ENCODE results near the gene TMEM106B. TPM values are rescaled to one million over a fixed set of nuclear protein-coding genes. Genes with fewer than 3 reads are reported as not detected.

The TMEM106B gene
- total and polyA plus RNA-seq, 2 donors (not counting 3 experiments of a cell fraction or from before 2014, with no cell fraction given): 13.7 to 23.1 TPM

GRCh38 chr7:12217311-12217710 lies 6.2 kb downstream of the TMEM106B start:
- H3K9me3 ChIP-seq (replicated peaks; ENCODE audit: control insufficient read depth, insufficient read depth, low read length): no peaks in the 10 kb centered on the region
- no peak overlapping the region for H3K27ac ChIP-seq (ENCODE audit: insufficient read depth, low read depth, low read length)
- H3K9ac ChIP-seq (replicated peaks; ENCODE audit: extremely low read depth, insufficient read depth, low read length): no peak overlapping the region
- TF ChIP-seq EZH2 (IDR thresholded peaks at IDR 0.05; ENCODE audit: borderline replicate concordance, low read depth, low read length, severe bottlenecking): no peak
- TF ChIP-seq FOS (IDR thresholded peaks at IDR 0.05; ENCODE audit: borderline replicate concordance, insufficient read depth, low read length): no peak
- DNase-seq (ENCODE audit: low read depth, low spot score) (no peak), FAIRE-seq (no peak)
- H3K79me2 ChIP-seq (ENCODE audit: control insufficient read depth, insufficient read depth, low read length): peaks cover 2% of the 10 kb centered on the region
- no peaks in the 10 kb centered on the region for H3K36me3 ChIP-seq (ENCODE audit: control insufficient read depth in 2 of 2, extremely low read depth in 1 of 2, insufficient read depth in 2 of 2, low read length in 2 of 2)
- H3K4me1 ChIP-seq (ENCODE audit: control insufficient read depth, extremely low read depth, insufficient read depth, low read length): no peaks in the 10 kb centered on the region
- dilution Hi-C loops (cut with MboI; ENCODE audit: extremely low pct_ligation_motif_present, low sequenced_read_pairs) (no loop called here), intact Hi-C loops (cut with micrococcal nuclease) (no loop called here)
- no peaks in the 10 kb centered on the region for H3K27me3 ChIP-seq (ENCODE audit: control insufficient read depth in 2 of 2, insufficient read depth in 2 of 2, low read length in 2 of 2)
- CTCF ChIA-PET: interaction anchor here (1.8 kb wide), 1 partner anchor 10 kb away, joined by 4 read pairs; no protein-coding TSS in a partner anchor
- BruUV-seq (replicated peaks): no TSS peak
- H2AFZ ChIP-seq (ENCODE audit: low read depth, low read length): no peak overlapping the region
- H4K20me1 ChIP-seq (replicated peaks; ENCODE audit: control insufficient read depth, extremely low read depth, insufficient read depth, low read length): no peaks in the 10 kb centered on the region
- H3K9me1 ChIP-seq (replicated peaks; ENCODE audit: control insufficient read depth, extremely low read depth, insufficient read depth, low read length): no peaks in the 10 kb centered on the region
- H3K4me3 ChIP-seq (replicated peaks in 1 of 3; ENCODE audit: insufficient read depth in 1 of 3, low read depth in 1 of 3, low read length in 3 of 3): no peak overlapping the region
- no peak overlapping the region for H3K4me2 ChIP-seq (ENCODE audit: insufficient read depth, low read length)
- POLR2A ChIA-PET: no interaction called here

GRCh38 chr7:12220389-12221046 lies 9.4 kb downstream of the TMEM106B start:
- Histone ChIP-seq H3K4me1 (ENCODE audit: control insufficient read depth, extremely low read depth, insufficient read depth, low read length) (no peaks in the 10 kb centered on the region), H3K9me1 (replicated peaks; ENCODE audit: control insufficient read depth, extremely low read depth, insufficient read depth, low read length) (no peaks in the 10 kb centered on the region), H3K79me2 (ENCODE audit: control insufficient read depth, insufficient read depth, low read length) (no peaks in the 10 kb centered on the region), H3K27me3 (ENCODE audit: control insufficient read depth in 2 of 2, insufficient read depth in 2 of 2, low read length in 2 of 2) (no peaks in the 10 kb centered on the region), H3K36me3 (ENCODE audit: control insufficient read depth in 2 of 2, extremely low read depth in 1 of 2, insufficient read depth in 2 of 2, low read length in 2 of 2) (no peaks in the 10 kb centered on the region), H3K9ac (replicated peaks; ENCODE audit: extremely low read depth, insufficient read depth, low read length) (no peak overlapping the region), H3K9me3 (replicated peaks; ENCODE audit: control insufficient read depth, insufficient read depth, low read length) (no peaks in the 10 kb centered on the region), H3K4me2 (ENCODE audit: insufficient read depth, low read length) (no peak overlapping the region), H4K20me1 (replicated peaks; ENCODE audit: control insufficient read depth, extremely low read depth, insufficient read depth, low read length) (no peaks in the 10 kb centered on the region), H3K4me3 (replicated peaks in 1 of 3; ENCODE audit: insufficient read depth in 1 of 3, low read depth in 1 of 3, low read length in 3 of 3) (no peak overlapping the region), H2AFZ (ENCODE audit: low read depth, low read length) (no peak overlapping the region), H3K27ac (ENCODE audit: insufficient read depth, low read depth, low read length) (no peak overlapping the region)
- dilution Hi-C loops (cut with MboI; ENCODE audit: extremely low pct_ligation_motif_present, low sequenced_read_pairs) (no loop called here), intact Hi-C loops (cut with micrococcal nuclease) (no loop called here)
- no peak for FAIRE-seq
- POLR2A ChIA-PET: no interaction called here
- TF ChIP-seq EZH2 (IDR thresholded peaks at IDR 0.05; ENCODE audit: borderline replicate concordance, low read depth, low read length, severe bottlenecking): no peak
- no peak for TF ChIP-seq FOS (IDR thresholded peaks at IDR 0.05; ENCODE audit: borderline replicate concordance, insufficient read depth, low read length)
- TF ChIP-seq, protein P1, sequence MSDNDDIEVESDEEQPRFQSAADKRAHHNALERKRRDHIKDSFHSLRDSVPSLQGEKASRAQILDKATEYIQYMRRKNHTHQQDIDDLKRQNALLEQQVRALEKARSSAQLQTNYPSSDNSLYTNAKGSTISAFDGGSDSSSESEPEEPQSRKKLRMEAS (IDR thresholded peaks at IDR 0.05; ENCODE audit: insufficient read depth, insufficient read length): no peak
- TF ChIP-seq, protein P2, sequence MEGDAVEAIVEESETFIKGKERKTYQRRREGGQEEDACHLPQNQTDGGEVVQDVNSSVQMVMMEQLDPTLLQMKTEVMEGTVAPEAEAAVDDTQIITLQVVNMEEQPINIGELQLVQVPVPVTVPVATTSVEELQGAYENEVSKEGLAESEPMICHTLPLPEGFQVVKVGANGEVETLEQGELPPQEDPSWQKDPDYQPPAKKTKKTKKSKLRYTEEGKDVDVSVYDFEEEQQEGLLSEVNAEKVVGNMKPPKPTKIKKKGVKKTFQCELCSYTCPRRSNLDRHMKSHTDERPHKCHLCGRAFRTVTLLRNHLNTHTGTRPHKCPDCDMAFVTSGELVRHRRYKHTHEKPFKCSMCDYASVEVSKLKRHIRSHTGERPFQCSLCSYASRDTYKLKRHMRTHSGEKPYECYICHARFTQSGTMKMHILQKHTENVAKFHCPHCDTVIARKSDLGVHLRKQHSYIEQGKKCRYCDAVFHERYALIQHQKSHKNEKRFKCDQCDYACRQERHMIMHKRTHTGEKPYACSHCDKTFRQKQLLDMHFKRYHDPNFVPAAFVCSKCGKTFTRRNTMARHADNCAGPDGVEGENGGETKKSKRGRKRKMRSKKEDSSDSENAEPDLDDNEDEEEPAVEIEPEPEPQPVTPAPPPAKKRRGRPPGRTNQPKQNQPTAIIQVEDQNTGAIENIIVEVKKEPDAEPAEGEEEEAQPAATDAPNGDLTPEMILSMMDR (IDR thresholded peaks at IDR 0.05; ENCODE audit: extremely low read depth in 1 of 2, insufficient read depth in 1 of 2, low read depth in 1 of 2, low read length in 2 of 2): no peak
- TF ChIP-seq JUN (IDR thresholded peaks at IDR 0.05; ENCODE audit: borderline replicate concordance, insufficient read depth, insufficient read length, low read depth): no peak
- no peak for TF ChIP-seq MYC (IDR thresholded peaks at IDR 0.05; ENCODE audit: low read depth, low read length)
- no peak for TF ChIP-seq POLR2A (IDR thresholded peaks at IDR 0.05; ENCODE audit: low read depth, low read length)
- no peak for TF ChIP-seq GATA2 (IDR thresholded peaks at IDR 0.05; ENCODE audit: insufficient read depth, insufficient read length, low read depth, low read length)
- TF ChIP-seq POLR2AphosphoS5 (IDR thresholded peaks at IDR 0.05; ENCODE audit: insufficient read depth, low read depth, low read length): no peak
- DNase-seq (ENCODE audit: low read depth, low spot score): no peak
- no TSS peak for BruUV-seq (replicated peaks)
- CTCF ChIA-PET: no interaction called here

All from endothelial cell of umbilical vein (primary cell).